Ovary (tissue), 9 donors: Measurements from ENCODE around the gene CCDC27. TPM values are rescaled to one million over a fixed set of nuclear protein-coding genes. Genes with fewer than 3 reads are reported as not detected.

Experiments
- DNase-seq, 5 donors: peaks; one replicate each; pipeline ENCODE4 v3.0.0-alpha.2; 2019 to 2020
- H3K27ac ChIP-seq, 2 donors: fragments of 200-600 bp; one replicate each; pipeline versions ENCODE4 v1.5.1 to v1.8.0; 2019 to 2022
- H3K27me3 ChIP-seq: fragments of 200-600 bp; one replicate; pipeline ENCODE4 v1.8.0; 2022
- H3K36me3 ChIP-seq: fragments of 200-600 bp; sonication (generic); one replicate; pipeline ENCODE4 v1.5.1; 2019
- H3K4me1 ChIP-seq: one replicate; pipeline ENCODE4 v1.8.1; 2013; ENCODE audit warnings: mild to moderate bottlenecking, moderate library complexity; ENCODE audit not compliant: insufficient read depth
- H3K4me3 ChIP-seq: fragments of 200-600 bp; sonication (generic); one replicate; pipeline ENCODE4 v1.5.1; 2017
- H3K9me3 ChIP-seq, 2 donors: fragments of 200-600 bp in 1 of 2; sonication (generic) in 1 of 2; one replicate each; pipeline versions ENCODE4 v1.5.1 to v1.8.1; 2013 to 2019; ENCODE audit warnings: mild to moderate bottlenecking in 1 of 2, moderate library complexity in 1 of 2
- EP300 ChIP-seq: sonication (generic); formaldehyde crosslinking; IDR thresholded peaks from one replicate; pipeline ENCODE4 v1.6.1; 2017; ENCODE audit warnings: antibody characterized with exemption
- POLR2A ChIP-seq: fragments of 450-650 bp; IDR thresholded peaks from one replicate; pipeline ENCODE4 v1.6.1; 2017; ENCODE audit warnings: antibody characterized with exemption, mild to moderate bottlenecking, moderate library complexity
- WGBS, 3 donors: extraction: QIAGEN DNeasy Blood & Tissue Kit in 1 of 3; methylation state at CpG; one replicate each; pipeline versions ENCODE4 v1.1.5 to v1.1.7; 2013 to 2017; 5-methylcytosine and 5-hydroxymethylcytosine counted together
- intact Hi-C, 4 donors: fragments of 100-400 bp; cut with DNase I; formaldehyde crosslinking; loops; one replicate each; pipeline versions ENCODE4 v1.11.0 to v1.15.1; 2022 to 2023
- polyA plus RNA-seq, 2 donors: library from polyadenylated mRNA; stranded (reverse); fragments of 200-250 nt in 1 of 2; fragments of 350-450 nt in 1 of 2; fragmentation: Illumina TruSeq in 1 of 2; extraction: RNeasy Lipid Tissue Mini Kit (QIAGEN cat#74804) in 1 of 2; gene quantifications; one replicate each; pipeline ENCODE4 v1.2.3, GENCODE V29; 2013 to 2014
- total RNA-seq, 7 donors: library from RNA; depleted of rRNA in 2 of 7; stranded (reverse); fragments of >200 nt in 2 of 7; fragmentation: NEBNext Ultra II Directional in 3 of 7; extraction: Animal tissue kit (Norgen Biotek cat#: 25700) in 3 of 7; gene quantifications; one replicate each; pipeline versions ENCODE4 v1.1.0 to v1.2.4, GENCODE V29; 2016 to 2023
- TF ChIP-seq, protein P1 (sequence below), 3 donors: fragments of 450-650 bp in 2 of 3; fragments of 200-600 bp in 1 of 3; IDR thresholded peaks; one replicate each; pipeline versions ENCODE4 v1.5.1 to v1.8.0; 2016 to 2022; ENCODE audit warnings: antibody characterized with exemption in 3 of 3, mild to moderate bottlenecking in 1 of 3
- donor health status: DM: no; HTN: no; CAD: no; lungs with moderate emphysema.
- donor health status: DM: no; HTN: no; CAD: no.
- donor health status: Bipolar disorder and iron deficiency.
- donor health status: DM: yes; HTN: yes; CAD: no.
- donor health status: DM: no; HTN: no; CAD: no.
- donor health status: DM: yes; HTN: yes; CAD: no.

The CCDC27 gene
- total and polyA plus RNA-seq, 9 donors = 0.05 TPM; not detected in 8

DNA sequence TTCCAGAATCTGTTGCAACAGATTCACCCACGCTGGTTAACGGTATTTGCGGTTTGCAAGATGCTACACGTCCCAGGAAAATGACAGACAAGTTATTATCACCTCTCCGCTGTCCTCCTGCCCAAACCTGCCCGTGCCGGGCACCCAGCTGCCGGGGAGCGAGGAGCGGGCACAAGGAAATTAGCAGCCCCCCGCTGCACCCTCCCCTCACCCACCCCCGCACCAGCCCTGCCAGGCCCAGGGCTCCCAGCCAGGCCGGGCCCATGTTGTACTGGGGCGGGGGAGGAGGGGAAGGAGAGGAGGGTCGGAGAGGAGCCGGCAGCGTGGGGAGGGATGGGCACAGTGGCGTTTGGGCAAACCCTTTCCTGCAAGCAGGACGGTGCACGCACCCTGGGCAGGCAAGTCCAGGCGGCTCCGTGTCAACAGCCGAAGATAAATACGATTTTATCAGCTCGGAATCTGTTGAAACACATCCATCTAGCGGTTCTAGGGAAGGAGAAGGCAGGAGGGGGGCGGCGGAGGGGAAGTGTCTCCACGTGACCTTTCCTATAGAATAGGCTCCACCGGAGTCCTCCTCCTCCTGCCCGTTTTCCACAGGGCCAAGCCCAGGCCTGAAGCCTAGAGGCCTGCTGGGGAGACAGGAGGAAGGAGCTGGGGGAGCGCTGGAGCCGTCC, 35.1 kb upstream of the CCDC27 start:
- no peaks in the 10 kb centered on the region for H3K27me3 ChIP-seq
- WGBS, 3 donors = 34 to 41% (median 35%) methylated on average over 33 of the region's 33 CpGs
- no peak overlapping the region for H3K4me3 ChIP-seq
- H3K4me1 ChIP-seq = peaks cover 2% of the 10 kb centered on the region
- no peaks in the 10 kb centered on the region for H3K9me3 ChIP-seq
- intact Hi-C loops = loop anchor here in 1 of 4 donors (10.0 kb wide), 1 partner anchor 252 kb away; no protein-coding TSS in a partner anchor
- no peak for DNase-seq
- H3K27ac ChIP-seq = no peak overlapping the region
- no peaks in the 10 kb centered on the region for H3K36me3 ChIP-seq
- TF ChIP-seq, protein P1, sequence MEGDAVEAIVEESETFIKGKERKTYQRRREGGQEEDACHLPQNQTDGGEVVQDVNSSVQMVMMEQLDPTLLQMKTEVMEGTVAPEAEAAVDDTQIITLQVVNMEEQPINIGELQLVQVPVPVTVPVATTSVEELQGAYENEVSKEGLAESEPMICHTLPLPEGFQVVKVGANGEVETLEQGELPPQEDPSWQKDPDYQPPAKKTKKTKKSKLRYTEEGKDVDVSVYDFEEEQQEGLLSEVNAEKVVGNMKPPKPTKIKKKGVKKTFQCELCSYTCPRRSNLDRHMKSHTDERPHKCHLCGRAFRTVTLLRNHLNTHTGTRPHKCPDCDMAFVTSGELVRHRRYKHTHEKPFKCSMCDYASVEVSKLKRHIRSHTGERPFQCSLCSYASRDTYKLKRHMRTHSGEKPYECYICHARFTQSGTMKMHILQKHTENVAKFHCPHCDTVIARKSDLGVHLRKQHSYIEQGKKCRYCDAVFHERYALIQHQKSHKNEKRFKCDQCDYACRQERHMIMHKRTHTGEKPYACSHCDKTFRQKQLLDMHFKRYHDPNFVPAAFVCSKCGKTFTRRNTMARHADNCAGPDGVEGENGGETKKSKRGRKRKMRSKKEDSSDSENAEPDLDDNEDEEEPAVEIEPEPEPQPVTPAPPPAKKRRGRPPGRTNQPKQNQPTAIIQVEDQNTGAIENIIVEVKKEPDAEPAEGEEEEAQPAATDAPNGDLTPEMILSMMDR (IDR thresholded peaks at IDR 0.05) = no peak

DNA sequence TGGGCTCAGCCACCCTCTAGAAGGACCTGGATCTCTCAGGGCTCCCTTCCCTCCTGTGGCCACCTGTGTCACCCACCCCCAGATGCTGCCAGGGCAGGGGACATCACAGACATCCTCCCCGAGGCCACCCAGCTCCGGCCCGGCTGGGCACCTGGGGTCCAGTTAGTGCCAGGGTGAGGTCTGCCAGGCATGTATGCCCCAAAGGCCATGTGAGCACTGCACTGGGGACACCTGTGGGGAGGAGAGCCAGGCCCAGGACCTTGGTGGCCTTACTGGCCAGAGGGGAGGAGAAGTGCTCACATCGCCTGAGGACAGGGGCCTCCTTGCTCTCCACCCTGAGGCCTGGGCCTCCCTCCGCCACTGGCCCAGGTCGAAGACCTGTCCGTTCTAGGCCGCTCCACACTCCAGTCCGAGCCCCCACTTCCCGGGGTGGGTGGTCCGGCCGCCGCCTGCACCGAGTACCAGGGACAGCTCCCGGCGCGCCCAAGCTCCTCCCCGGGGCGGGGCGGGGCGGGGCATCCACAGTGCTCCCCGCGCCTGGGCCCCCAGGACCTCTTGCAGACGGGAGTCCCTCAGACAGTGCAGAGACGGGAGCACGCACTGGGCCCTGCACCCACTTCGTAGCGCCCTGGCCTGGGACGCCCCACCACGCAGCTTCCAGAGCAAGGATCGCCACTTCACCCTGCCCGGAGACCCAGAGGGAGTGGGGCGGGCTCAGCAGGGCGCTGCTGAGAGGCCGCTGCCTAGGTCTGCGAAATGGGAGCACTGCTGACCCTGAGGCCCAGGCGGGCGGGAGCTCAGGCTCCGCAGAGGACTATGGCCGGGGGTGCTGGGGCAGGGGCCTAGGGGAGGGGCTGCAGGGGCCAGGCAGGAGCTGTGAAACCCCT, 34.3 kb upstream of the CCDC27 start:
- no peaks in the 10 kb centered on the region for H3K27me3 ChIP-seq
- WGBS, 3 donors = 11 to 20% (median 14%) methylated on average over 36 to 40 of the region's 40 CpGs
- no peak overlapping the region for H3K4me3 ChIP-seq
- TF ChIP-seq POLR2A = no peak
- no peak for TF ChIP-seq EP300
- TF ChIP-seq, protein P1 (IDR thresholded peaks at IDR 0.05) = no peak
- H3K4me1 ChIP-seq = peaks cover 2% of the 10 kb centered on the region
- intact Hi-C loops = loop anchor here in 1 of 4 donors (10.0 kb wide), 1 partner anchor 253 kb away; no protein-coding TSS in a partner anchor
- H3K9me3 ChIP-seq = no peaks in the 10 kb centered on the region
- no peak for DNase-seq
- H3K36me3 ChIP-seq = no peaks in the 10 kb centered on the region
- no peak overlapping the region for H3K27ac ChIP-seq

DNA sequence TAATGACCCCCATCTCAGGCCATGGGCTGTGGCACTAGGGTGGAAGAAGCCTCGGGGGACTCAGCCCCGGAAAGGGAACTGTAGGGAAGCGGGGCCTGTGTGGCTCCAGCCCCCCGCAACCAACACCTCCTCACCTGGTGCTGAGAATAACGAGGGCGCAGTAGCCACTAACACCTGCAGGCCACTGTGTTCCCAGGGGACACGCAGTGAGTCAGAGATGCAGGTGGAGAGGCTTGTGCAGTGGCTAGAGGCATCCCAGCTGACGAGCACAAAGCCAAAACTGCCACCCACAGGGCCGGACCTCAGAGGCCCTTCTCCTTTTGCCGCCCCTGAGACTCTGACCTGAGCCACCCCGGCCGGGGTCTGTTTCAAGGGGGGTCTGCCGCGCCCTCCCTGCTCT, 33.5 kb upstream of the CCDC27 start:
- no peak for TF ChIP-seq EP300
- no peak for TF ChIP-seq POLR2A
- TF ChIP-seq, protein P1 (IDR thresholded peaks at IDR 0.05) = no peak

DNA sequence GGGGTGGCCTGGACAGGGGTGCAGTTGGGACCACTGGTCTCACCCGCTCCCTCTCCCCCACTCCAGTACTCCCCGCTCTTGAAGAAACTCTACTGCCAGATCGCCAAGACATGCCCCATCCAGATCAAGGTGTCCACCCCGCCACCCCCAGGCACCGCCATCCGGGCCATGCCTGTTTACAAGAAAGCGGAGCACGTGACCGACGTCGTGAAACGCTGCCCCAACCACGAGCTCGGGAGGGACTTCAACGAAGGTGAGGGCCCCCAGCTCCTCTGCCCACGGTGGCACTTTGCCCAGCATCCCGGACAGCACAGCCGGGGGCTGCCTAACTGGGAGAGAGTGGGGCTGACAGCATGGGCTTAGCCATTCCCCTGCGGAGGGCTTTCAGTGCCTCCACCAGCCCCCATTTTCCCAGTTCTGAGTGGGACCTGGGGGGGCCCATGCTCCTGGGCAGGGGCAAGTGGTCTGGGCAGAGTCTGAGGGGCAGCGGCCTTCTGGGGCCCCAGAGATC, 30.2 kb upstream of the CCDC27 start:
- H3K27me3 ChIP-seq = no peaks in the 10 kb centered on the region
- peaks cover 2% of the 10 kb centered on the region for H3K4me1 ChIP-seq
- TF ChIP-seq EP300 (no peak), POLR2A (no peak)
- TF ChIP-seq, protein P1 (IDR thresholded peaks at IDR 0.05) = no peak
- no peak overlapping the region for H3K4me3 ChIP-seq
- H3K36me3 ChIP-seq = no peaks in the 10 kb centered on the region
- 63 to 76% (median 68%) methylated on average over 20 of the region's 20 CpGs for WGBS, 3 donors
- no peaks in the 10 kb centered on the region for H3K9me3 ChIP-seq
- no peak for DNase-seq
- intact Hi-C loops = loop anchor here in 3 of 4 donors (5.0 to 10.0 kb wide), 3 partner anchors 227 to 267 kb away; partner anchors contain the start of gene ARHGEF16 (in 1 of the 3)
- no peak overlapping the region for H3K27ac ChIP-seq

More for the DNA sequence above, 33.5 kb upstream of the CCDC27 start:
- H3K27me3 ChIP-seq = no peaks in the 10 kb centered on the region
- no peaks in the 10 kb centered on the region for H3K9me3 ChIP-seq
- DNase-seq = no peak
- H3K36me3 ChIP-seq = no peaks in the 10 kb centered on the region
- H3K27ac ChIP-seq = no peak overlapping the region
- H3K4me1 ChIP-seq = peaks cover 2% of the 10 kb centered on the region
- intact Hi-C loops = loop anchor here in 1 of 4 donors (10.0 kb wide), 1 partner anchor 254 kb away; no protein-coding TSS in a partner anchor
- H3K4me3 ChIP-seq = no peak overlapping the region
- WGBS, 3 donors = 77 to 86% (median 79%) methylated on average over 12 to 14 of the region's 14 CpGs
